HG03354 (cell line): ENCODE data around the gene FAM219A.
"Not testable (repeated sequence)": the region's sequence is repeated elsewhere in the genome, so short reads cannot be mapped to it uniquely, and the experiment has no call there.

Experiments used
- ATAC-seq: cut with Tn5 transposase; IDR thresholded peaks from one replicate; pipeline ENCODE4 v1.9.1; 2021; ENCODE audit warnings: mild to moderate bottlenecking; ENCODE audit not compliant: unreplicated experiment, poor library complexity, severe bottlenecking

Gene FAM219A

GRCh38 chr9:34486572-34486971 is 28.2 kb upstream of the FAM219A start:
- no peak for ATAC-seq

GRCh38 chr9:34485822-34486221 is 27.5 kb upstream of the FAM219A start:
- no peak for ATAC-seq

DNA sequence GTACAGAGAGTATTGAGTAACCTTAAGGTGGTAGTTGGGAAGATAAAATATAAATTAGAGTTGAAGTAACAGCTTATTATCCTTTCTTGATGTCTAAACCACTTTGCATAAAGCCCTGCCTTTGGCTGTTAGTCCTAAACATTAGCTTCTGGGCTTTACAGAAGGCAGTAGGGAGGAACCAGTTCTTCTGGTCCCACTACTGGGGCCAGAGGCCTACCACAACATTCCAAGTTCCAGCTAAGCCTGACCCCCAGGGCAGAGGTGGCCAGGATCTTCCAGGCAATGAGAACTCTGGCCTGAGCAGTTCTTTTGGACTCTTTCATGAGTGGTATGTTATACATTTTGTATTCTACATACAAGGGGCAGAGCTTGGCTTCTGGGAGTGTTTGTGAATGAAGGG is 26.3 kb upstream of the FAM219A start:
- no peak for ATAC-seq

DNA sequence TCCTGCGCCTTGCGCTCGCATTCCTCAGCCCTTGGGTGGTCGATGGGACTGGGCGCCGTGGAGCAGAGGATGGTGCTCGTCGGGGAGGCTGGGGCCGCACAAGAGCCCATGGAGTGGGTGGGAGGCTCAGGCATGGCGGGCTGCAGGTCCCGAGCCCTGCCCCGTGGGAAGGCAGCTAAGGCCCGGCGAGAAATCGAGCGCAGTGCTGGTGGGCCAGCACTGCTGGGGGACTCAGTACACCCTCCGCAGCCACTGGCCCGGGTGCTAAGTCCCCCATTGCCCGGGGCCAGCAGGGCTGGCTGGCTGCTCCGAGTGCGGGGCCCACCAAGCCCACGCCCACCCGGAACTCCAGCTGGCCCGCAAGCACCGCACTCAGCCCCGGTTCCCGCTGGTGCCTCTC is 24.4 kb upstream of the FAM219A start:
- ATAC-seq = not testable (repeated sequence)

GRCh38 chr9:34481620-34482019 is 23.2 kb upstream of the FAM219A start:
- ATAC-seq = not testable (repeated sequence)

GRCh38 chr9:34479431-34479866 is 21.1 kb upstream of the FAM219A start:
- no peak for ATAC-seq

- no peak for ATAC-seq
Observed at GRCh38 chr9:34477541-34477940, 19.2 kb upstream of the FAM219A start.

DNA sequence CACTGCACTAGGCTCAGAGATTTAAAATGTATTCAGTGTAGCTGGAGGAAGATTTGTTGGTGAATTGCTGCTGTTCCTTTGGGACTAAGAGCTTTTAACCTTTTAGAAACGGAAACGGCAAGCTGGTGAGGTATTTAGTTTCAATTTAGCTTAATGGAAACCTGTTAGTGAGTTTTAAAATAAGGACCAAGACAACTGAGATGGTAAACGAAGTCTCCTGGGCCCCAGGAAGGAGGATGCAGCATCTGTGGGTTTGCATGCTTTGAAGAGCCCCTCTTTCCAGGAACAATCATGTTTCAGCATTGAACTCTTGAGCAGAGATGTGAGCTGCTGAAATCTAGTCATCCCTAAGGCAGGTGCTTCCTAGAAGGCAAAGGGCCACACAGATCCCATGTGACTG is 16.7 kb upstream of the FAM219A start:
- ATAC-seq = no peak

DNA sequence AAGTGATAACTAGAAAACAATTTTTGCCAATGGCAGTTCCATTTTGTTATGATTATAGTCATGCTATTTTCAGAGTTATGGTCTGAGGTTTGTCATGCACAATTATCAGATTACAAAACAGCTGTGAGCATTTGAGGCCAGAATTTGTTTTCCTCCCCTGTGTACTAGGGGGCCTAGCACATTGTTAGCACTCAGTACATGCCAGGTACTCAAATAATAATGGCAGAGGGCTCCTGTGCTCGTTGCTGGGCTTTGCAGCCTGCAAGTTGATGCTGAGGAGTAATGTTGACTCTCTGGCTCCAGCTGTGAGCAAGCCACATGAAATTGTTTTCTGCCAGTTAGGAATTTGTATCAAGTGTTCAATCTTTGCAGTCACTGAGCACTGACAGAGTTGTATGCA is 7.1 kb upstream of the FAM219A start:
- ATAC-seq = no peak

DNA sequence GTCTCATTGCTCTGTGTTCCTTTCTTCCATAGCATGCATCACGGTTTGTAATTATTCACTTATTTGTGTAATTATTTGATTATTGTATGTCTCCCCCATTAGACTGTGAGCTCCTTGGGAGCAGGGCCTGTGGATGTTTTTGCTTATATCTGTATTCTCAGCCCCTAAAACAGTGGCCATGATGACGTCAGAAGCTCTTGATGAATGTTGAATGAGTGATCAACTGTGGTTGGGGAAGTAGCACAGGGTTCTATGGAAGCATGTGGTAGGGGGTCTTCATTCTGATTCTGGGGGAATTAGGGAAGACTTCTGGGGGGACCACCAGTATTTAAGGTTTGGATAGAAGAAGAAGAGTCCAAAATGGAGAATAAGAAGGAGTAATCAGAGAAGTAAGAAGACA is 6.2 kb upstream of the FAM219A start:
- ATAC-seq = no peak

- no peak for ATAC-seq
Observed at GRCh38 chr9:34463901-34464232, 5.5 kb upstream of the FAM219A start.

DNA sequence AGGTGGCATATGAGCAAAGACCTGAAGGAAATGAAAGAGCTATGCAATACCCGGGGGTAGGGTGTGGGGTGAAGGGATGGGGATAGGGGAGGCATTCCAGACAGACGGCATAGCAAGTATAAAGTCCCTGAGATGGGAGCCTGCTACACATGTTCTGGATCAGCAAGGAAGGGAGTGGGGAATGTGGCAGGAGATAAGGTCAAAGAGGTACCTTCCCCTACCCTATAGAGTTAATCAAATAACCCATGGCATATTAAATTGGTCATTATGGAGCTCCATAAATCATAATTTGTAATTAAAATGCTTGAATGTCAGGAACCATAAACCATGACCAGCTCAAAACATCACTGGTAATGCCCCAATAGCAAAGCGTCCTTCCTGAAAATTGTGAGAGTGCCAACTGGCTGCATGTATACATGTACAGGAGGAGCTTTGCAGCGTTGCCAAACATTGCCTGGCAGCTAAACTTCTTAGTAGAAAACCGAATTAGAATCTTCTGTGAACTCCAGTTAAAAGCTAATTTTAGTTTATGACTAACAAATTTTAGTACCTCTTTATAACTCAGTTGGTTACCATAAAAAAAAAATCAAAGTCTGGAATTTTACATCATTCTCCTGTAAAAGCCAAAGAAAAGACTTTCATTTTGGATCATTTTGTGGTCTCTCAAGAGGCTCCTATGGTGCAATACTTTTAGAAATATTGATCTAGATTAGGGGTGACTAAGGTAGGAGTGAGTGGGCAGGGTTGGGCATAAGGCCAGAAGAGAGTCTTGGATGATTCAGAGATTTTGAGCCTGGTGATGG is 4.9 kb upstream of the FAM219A start:
- ATAC-seq = no peak

GRCh38 chr9:34459941-34460340 is 1.6 kb upstream of the FAM219A start:
- no peak for ATAC-seq

DNA sequence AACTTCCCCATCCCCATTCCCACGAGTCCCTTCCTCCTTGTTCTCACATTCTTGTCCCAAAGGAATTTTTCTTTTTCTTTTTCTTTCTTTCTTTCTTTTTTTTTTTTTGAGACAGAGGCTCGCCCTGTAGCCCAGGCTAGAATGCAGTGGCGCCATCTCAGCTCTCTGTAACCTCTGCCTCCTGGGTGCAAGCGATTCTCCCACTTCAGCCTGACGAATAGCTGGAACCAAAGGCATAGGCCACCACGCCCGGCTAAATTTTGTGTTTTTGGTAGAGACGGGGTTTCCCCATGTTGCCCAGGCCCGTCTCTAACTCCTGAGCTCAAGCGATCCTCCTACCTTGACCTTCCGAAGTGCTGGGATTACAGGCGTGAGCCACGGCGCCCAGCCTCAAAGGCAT is 986 bp upstream of the FAM219A start:
- no peak for ATAC-seq

DNA sequence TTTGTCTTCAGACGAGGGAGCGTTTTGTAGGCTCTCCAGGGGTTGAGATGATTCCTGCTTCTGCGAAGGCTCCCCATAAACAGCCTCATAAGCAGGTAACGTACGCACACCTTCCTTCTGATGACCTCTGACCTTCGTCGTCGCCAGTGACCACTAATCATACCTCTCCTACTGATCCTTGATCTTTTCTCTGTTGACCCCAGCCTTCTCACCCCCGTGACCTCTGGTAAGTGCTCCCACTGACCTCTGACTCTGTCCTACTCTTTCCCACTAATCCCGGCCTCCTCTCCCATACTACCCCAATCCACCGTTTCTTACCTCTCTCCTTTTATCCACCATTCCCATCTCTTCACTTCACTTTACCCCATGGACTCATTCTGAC is 580 bp upstream of the FAM219A start:
- ATAC-seq = peak; percentile 4

DNA sequence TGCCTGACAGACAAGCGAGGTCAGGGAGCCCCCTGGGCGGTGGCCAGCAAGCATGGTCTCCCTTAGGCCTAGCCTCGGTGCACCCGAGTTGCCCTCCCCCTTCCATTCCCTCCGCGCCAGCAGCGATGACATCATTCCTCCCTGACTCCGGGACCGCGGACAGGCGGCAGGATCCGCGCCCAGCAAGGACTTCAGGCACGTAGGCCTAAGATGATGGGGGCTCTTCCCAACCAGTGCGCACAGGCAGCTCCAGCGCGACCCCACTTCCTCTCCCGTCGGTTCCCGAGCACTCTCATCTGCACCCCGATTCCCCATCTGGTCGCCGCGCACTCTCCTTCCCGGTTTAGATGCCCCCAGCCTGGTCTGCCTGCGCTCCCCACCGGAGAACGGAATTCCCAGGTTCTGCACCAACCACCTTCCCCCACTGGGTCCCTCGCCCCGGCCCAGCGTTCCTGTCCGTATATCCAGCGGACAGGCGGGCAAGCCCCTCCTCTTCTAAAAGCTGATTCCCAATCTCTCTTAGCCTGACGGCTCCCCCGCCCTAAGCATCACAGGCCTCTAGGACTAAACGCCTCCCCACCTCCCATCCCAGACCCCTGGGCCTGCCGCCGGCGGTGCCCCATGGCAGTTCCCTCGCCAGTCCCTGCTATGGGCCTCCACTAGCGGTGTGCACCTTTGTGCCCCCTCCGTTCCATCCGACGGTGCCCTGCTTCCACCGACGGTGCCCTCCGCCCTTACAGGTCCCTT is 931 bp downstream of the FAM219A start:
- no peak for ATAC-seq

DNA sequence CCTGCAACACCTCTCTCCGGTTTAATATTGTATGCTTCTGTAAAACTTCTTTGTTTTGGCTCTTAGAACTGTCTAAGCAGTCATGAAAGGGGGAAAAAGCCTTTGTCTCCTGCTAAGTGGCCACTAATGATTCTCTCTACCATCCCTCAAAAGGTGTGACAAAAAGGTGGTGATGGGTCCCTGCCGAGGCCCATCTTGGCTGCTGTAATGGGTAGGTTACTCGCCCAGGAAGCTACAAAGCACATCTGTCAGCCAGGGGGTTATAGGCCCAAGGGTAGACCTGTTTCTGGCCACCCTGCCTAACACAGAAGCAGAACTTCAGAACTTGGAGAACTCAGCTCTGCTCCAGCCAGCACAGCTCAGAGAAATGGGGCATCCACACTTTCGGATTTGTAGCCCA is 1.6 kb downstream of the FAM219A start:
- no peak for ATAC-seq

- no peak for ATAC-seq
Observed at GRCh38 chr9:34456151-34456550, 2.2 kb downstream of the FAM219A start.

DNA sequence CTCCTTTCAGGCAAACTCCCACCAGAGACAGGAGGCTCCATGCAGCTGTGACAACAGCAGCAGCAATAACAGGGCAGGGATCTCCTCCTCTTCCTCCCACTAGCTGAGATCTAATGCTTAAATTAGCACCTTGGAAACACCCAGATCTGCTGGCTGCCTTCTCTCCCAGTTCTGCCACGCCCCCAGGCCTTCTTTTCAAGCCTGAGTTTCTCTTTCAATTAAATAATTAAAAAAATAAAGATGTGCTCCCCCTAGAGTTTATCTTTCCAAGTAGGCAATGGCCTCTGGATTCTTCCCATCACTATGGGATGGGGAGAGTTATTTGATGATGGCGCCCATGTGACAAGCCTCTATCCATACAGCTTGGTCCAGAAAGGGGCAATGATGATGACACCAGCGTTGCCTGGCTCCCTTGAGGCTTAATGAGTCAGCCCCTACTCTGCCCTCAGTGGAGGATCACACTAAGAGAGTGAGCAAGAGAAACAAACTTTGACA is 3.8 kb downstream of the FAM219A start:
- ATAC-seq = no peak

DNA sequence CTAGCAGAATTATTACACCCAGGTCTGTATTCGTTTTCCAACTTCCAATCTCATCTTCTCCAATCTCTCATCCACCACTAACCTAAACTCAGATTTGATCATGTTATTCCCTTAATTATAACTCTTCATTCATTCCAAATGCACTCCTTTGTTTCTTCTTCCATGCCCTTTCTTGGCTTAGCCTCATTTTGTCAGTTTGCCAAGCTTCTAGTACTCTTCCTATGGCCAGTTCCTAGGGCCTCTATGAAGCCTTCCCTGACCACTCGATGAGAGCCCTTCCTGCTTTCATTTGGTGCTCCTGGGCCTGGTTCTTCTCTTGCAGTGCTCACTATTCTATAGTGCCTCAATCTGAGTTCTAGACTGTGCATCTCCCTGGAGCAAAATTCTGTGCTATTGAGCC is 5.8 kb downstream of the FAM219A start:
- ATAC-seq = no peak

GRCh38 chr9:34451545-34451944 is 6.8 kb downstream of the FAM219A start:
- peak; percentile 75 for ATAC-seq
